HepG2 (cell line): Measurements from ENCODE around the gene SETD1A. TPM values are rescaled to one million over a fixed set of nuclear protein-coding genes. Genes with fewer than 3 reads are reported as not detected.

Source experiments
- ISX ChIP-seq: sonication (generic); formaldehyde crosslinking; conservative IDR thresholded peaks from 2 replicates; pipeline ENCODE4 v1.5.0; 2020; ENCODE audit warnings: missing genetic modification reagents
- KLF9 ChIP-seq: IDR thresholded peaks from 2 replicates; pipeline ENCODE4 v1.6.1; 2016; ENCODE audit warnings: low read depth
- LCORL ChIP-seq, 2 experiments: fragments of 450-650 bp in 1 of 2; sonication (generic) in 1 of 2; formaldehyde crosslinking in 1 of 2; IDR thresholded peaks; 2 replicates each; pipeline versions ENCODE4 v1.5.0 to v1.6.1; 2017 to 2020; ENCODE audit warnings: antibody characterized with exemption in 1 of 2, missing genetic modification reagents in 1 of 2
- NCOA1 ChIP-seq: sonication (generic); formaldehyde crosslinking; IDR thresholded peaks from 2 replicates; pipeline ENCODE4 v1.9.0; 2021; ENCODE audit warnings: missing genetic modification reagents
- NFATC3 ChIP-seq: sonication (generic); formaldehyde crosslinking; IDR thresholded peaks from 2 replicates; pipeline ENCODE4 v1.5.1; 2020; ENCODE audit warnings: mild to moderate bottlenecking, missing genetic modification reagents
- POLR2AphosphoS2 ChIP-seq: IDR thresholded peaks from 2 replicates; pipeline ENCODE4 v1.6.1; 2011; ENCODE audit warnings: low read depth, low read length, improper control_type of control experiment
- SMYD3 ChIP-seq: sonication (generic); formaldehyde crosslinking; IDR thresholded peaks from 2 replicates; pipeline ENCODE4 v1.8.1; 2023; ENCODE audit warnings: mild to moderate bottlenecking, missing genetic modification reagents
- TBP ChIP-seq: sonication (generic); formaldehyde crosslinking; IDR thresholded peaks from 2 replicates; pipeline ENCODE4 v1.5.0; 2020; ENCODE audit warnings: missing genetic modification reagents
- TEAD2 ChIP-seq: sonication (generic); formaldehyde crosslinking; IDR thresholded peaks from 2 replicates; pipeline ENCODE4 v1.9.0; 2021; ENCODE audit warnings: missing genetic modification reagents
- ZNF235 ChIP-seq: sonication (generic); formaldehyde crosslinking; IDR thresholded peaks from 2 replicates; pipeline ENCODE4 v1.8.1; 2023; ENCODE audit warnings: mild to moderate bottlenecking, missing genetic modification reagents, borderline replicate concordance
- ZNF3 ChIP-seq: IDR thresholded peaks from 2 replicates; pipeline ENCODE4 v1.7.0; 2017; ENCODE audit warnings: inconsistent platforms
- ZNF501 ChIP-seq: sonication (generic); formaldehyde crosslinking; IDR thresholded peaks from 2 replicates; pipeline ENCODE4 v1.5.1; 2020; ENCODE audit warnings: mild to moderate bottlenecking, moderate library complexity, missing genetic modification reagents
- ZNF567 ChIP-seq: sonication (generic); formaldehyde crosslinking; IDR thresholded peaks from 2 replicates; pipeline ENCODE4 v1.8.1; 2023; ENCODE audit warnings: mild to moderate bottlenecking, missing genetic modification reagents, borderline replicate concordance
- ZNF629 ChIP-seq: sonication (generic); formaldehyde crosslinking; conservative IDR thresholded peaks from 2 replicates; pipeline ENCODE4 v1.5.0; 2020; ENCODE audit warnings: missing genetic modification reagents
- ZNF878 ChIP-seq: sonication (generic); formaldehyde crosslinking; IDR thresholded peaks from 2 replicates; pipeline ENCODE4 v1.8.1; 2023; ENCODE audit warnings: mild to moderate bottlenecking, missing genetic modification reagents, moderate library complexity
- ZSCAN29 ChIP-seq: sonication (generic); formaldehyde crosslinking; conservative IDR thresholded peaks from 2 replicates; pipeline ENCODE4 v1.4.0; 2020; ENCODE audit warnings: mild to moderate bottlenecking, missing genetic modification reagents
- polyA plus RNA-seq, 8 experiments: library from polyadenylated mRNA; depleted of rRNA in 3 of 8; stranded (reverse) in 7 of 8; unstranded in 1 of 8; fragments of >200 nt; fragmentation: Illumina TruSeq in 4 of 8; extraction: Trizol in 4 of 8; gene quantifications; 2 replicates each; pipeline versions ENCODE4 v1.2.1 to v1.2.3, GENCODE V29; 2011 to 2016; ENCODE audit warnings: low read depth in 4 of 8, missing spikeins in 1 of 8, mixed read lengths in 1 of 8; ENCODE audit not compliant: insufficient read depth in 1 of 8
- total RNA-seq, 5 experiments: library from RNA; depleted of rRNA; stranded (reverse); fragments of >200 nt; fragmentation: Illumina TruSeq; extraction: Trizol; gene quantifications; 2 replicates each; pipeline ENCODE4 v1.2.3, GENCODE V29; 2016; ENCODE audit warnings: low read depth in 1 of 5
- TF ChIP-seq, protein P1 (sequence below): sonication (generic); formaldehyde crosslinking; conservative IDR thresholded peaks from 2 replicates; pipeline ENCODE4 v1.4.0; 2020; ENCODE audit warnings: missing genetic modification reagents
- TF ChIP-seq, protein P2 (sequence below): IDR thresholded peaks from 2 replicates; pipeline ENCODE4 v1.4.0; 2020; ENCODE audit warnings: mild to moderate bottlenecking, missing genetic modification reagents
- TF ChIP-seq, protein P3 (sequence below): sonication (generic); formaldehyde crosslinking; IDR thresholded peaks from 2 replicates; pipeline ENCODE4 v1.9.0; 2021; ENCODE audit warnings: missing genetic modification reagents, borderline replicate concordance
- TF ChIP-seq, protein P4 (sequence below): sonication (generic); formaldehyde crosslinking; IDR thresholded peaks from 2 replicates; pipeline ENCODE4 v1.4.0; 2020; ENCODE audit warnings: missing genetic modification reagents

The SETD1A gene
- total and polyA plus RNA-seq, 2 of the 13 experiments (the other 11 are each of a cell fraction or from before 2014, with no cell fraction given) = 3.8 to 5.6 TPM

DNA sequence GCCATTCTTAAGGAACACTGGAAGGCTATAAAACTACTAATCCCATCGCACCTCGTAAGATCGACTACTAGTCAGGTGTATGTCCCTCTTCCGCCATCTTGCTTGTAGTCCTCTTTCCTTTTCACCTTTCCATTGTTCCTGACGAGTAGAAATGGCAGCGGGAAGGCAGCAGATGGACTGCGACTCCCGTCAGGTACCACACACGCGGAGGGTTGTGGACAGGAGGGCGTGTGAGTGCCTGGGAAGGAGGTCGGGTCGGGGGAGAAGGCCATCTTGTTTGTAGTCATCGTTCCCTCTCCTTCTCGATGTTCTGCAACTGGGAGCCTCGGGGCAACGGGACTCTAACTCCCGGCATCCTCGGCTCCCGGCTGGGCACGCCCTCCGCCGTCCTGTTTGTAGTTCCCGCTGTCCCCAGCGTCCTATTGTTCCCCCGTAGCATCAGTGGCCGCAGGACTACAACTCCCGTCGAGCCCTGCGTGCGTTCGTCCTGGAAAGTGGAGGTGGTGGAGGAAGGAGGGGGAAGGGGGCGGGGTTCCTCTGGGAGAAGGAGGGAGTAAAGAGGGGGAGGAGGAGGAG is 34.5 kb upstream of the SETD1A start (continued):
- TF ChIP-seq SMYD3 (CRISPR knock-in tag) (0 out of 2 replicates have a peak, but pooled peaks have one; percentile 66), NCOA1 (CRISPR knock-in tag) (no peak; the same call in none of the 2 replicates), ZNF501 (CRISPR knock-in tag) (no peak; the same call in 1 of the 2 replicates), TEAD2 (CRISPR knock-in tag) (no peak), POLR2AphosphoS2 (no peak), ISX (CRISPR knock-in tag) (no peak), ZNF3 (CRISPR knock-in tag) (0 out of 2 replicates have a peak, but pooled peaks have one; percentile 55), ZNF878 (CRISPR knock-in tag) (no peak), KLF9 (no peak), TBP (peak; percentile 92; the same call in 1 of the 2 replicates), ZNF629 (CRISPR knock-in tag) (no peak), ZNF235 (CRISPR knock-in tag) (no peak), LCORL (IDR thresholded peaks at IDR 0.05) (no peak), LCORL (CRISPR knock-in tag; IDR thresholded peaks at IDR 0.05) (peak; percentile 22), ZSCAN29 (peak; percentile 20; the same call in 1 of the 2 replicates), ZNF567 (no peak), NFATC3 (CRISPR knock-in tag) (no peak)
- TF ChIP-seq, protein P1, sequence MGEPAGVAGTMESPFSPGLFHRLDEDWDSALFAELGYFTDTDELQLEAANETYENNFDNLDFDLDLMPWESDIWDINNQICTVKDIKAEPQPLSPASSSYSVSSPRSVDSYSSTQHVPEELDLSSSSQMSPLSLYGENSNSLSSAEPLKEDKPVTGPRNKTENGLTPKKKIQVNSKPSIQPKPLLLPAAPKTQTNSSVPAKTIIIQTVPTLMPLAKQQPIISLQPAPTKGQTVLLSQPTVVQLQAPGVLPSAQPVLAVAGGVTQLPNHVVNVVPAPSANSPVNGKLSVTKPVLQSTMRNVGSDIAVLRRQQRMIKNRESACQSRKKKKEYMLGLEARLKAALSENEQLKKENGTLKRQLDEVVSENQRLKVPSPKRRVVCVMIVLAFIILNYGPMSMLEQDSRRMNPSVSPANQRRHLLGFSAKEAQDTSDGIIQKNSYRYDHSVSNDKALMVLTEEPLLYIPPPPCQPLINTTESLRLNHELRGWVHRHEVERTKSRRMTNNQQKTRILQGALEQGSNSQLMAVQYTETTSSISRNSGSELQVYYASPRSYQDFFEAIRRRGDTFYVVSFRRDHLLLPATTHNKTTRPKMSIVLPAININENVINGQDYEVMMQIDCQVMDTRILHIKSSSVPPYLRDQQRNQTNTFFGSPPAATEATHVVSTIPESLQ (CRISPR knock-in tag) = no peak
- TF ChIP-seq, protein P2, sequence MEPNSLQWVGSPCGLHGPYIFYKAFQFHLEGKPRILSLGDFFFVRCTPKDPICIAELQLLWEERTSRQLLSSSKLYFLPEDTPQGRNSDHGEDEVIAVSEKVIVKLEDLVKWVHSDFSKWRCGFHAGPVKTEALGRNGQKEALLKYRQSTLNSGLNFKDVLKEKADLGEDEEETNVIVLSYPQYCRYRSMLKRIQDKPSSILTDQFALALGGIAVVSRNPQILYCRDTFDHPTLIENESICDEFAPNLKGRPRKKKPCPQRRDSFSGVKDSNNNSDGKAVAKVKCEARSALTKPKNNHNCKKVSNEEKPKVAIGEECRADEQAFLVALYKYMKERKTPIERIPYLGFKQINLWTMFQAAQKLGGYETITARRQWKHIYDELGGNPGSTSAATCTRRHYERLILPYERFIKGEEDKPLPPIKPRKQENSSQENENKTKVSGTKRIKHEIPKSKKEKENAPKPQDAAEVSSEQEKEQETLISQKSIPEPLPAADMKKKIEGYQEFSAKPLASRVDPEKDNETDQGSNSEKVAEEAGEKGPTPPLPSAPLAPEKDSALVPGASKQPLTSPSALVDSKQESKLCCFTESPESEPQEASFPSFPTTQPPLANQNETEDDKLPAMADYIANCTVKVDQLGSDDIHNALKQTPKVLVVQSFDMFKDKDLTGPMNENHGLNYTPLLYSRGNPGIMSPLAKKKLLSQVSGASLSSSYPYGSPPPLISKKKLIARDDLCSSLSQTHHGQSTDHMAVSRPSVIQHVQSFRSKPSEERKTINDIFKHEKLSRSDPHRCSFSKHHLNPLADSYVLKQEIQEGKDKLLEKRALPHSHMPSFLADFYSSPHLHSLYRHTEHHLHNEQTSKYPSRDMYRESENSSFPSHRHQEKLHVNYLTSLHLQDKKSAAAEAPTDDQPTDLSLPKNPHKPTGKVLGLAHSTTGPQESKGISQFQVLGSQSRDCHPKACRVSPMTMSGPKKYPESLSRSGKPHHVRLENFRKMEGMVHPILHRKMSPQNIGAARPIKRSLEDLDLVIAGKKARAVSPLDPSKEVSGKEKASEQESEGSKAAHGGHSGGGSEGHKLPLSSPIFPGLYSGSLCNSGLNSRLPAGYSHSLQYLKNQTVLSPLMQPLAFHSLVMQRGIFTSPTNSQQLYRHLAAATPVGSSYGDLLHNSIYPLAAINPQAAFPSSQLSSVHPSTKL = no peak
- TF ChIP-seq, protein P3, sequence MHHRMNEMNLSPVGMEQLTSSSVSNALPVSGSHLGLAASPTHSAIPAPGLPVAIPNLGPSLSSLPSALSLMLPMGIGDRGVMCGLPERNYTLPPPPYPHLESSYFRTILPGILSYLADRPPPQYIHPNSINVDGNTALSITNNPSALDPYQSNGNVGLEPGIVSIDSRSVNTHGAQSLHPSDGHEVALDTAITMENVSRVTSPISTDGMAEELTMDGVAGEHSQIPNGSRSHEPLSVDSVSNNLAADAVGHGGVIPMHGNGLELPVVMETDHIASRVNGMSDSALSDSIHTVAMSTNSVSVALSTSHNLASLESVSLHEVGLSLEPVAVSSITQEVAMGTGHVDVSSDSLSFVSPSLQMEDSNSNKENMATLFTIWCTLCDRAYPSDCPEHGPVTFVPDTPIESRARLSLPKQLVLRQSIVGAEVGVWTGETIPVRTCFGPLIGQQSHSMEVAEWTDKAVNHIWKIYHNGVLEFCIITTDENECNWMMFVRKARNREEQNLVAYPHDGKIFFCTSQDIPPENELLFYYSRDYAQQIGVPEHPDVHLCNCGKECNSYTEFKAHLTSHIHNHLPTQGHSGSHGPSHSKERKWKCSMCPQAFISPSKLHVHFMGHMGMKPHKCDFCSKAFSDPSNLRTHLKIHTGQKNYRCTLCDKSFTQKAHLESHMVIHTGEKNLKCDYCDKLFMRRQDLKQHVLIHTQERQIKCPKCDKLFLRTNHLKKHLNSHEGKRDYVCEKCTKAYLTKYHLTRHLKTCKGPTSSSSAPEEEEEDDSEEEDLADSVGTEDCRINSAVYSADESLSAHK = no peak
- TF ChIP-seq, protein P4, sequence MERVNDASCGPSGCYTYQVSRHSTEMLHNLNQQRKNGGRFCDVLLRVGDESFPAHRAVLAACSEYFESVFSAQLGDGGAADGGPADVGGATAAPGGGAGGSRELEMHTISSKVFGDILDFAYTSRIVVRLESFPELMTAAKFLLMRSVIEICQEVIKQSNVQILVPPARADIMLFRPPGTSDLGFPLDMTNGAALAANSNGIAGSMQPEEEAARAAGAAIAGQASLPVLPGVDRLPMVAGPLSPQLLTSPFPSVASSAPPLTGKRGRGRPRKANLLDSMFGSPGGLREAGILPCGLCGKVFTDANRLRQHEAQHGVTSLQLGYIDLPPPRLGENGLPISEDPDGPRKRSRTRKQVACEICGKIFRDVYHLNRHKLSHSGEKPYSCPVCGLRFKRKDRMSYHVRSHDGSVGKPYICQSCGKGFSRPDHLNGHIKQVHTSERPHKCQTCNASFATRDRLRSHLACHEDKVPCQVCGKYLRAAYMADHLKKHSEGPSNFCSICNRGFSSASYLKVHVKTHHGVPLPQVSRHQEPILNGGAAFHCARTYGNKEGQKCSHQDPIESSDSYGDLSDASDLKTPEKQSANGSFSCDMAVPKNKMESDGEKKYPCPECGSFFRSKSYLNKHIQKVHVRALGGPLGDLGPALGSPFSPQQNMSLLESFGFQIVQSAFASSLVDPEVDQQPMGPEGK (CRISPR knock-in tag) = no peak
